Measurements from ENCODE around the gene ANKS3. TPM values are rescaled to one million over a fixed set of nuclear protein-coding genes. Genes with fewer than 3 reads are reported as not detected.

The ANKS3 gene
- total and polyA plus RNA-seq, 2 of the 8 experiments (the other 6 are each of a cell fraction or from before 2014, with no cell fraction given) = 15.5 to 23.9 TPM

GRCh38 chr16:4663465-4663776 is 70.7 kb downstream of the ANKS3 start:
- peaks cover 0 to 2% (median 0%) of the 10 kb centered on the region in 4 experiments; a peak in 3 of 7 replicates for H3K4me1 ChIP-seq (replicated peaks in 1 of 4; ENCODE audit: control insufficient read depth in 3 of 4, insufficient read depth in 4 of 4, low read length in 3 of 4)
- DNase-seq (ENCODE audit: low read depth in 1 of 2, low spot score in 2 of 2) (no peak), FAIRE-seq (no peak)
- CTCF ChIA-PET (ENCODE audit: partially characterized antibody) = interaction anchor here (0.9 to 1.5 kb wide), 2 partner anchors 143 to 153 kb away, joined by 3 read pairs; no protein-coding TSS in a partner anchor
- H3K36me3 ChIP-seq (ENCODE audit: control insufficient read depth in 2 of 4, insufficient read depth in 4 of 4, low read length in 3 of 4) = peaks cover 2 to 17% (median 11%) of the 10 kb centered on the region in 4 experiments; a peak in 6 of 8 replicates
- no peak overlapping the region for H2BK12ac ChIP-seq (ENCODE audit: low read depth, low read length)
- H2AFZ ChIP-seq (ENCODE audit: low read length) = no peak overlapping the region
- peaks cover 0 to 1% of the 10 kb centered on the region in 2 experiments; a peak in 1 of 4 replicates for H3K79me2 ChIP-seq (ENCODE audit: control insufficient read depth in 1 of 2, insufficient read depth in 2 of 2, low read length in 2 of 2)
- peaks cover 15% of the 10 kb centered on the region; the same call in 1 of the 2 replicates for H3K79me1 ChIP-seq (ENCODE audit: low read depth, low read length)
- H2BK15ac ChIP-seq (ENCODE audit: low read length) = no peak overlapping the region
- H3K23me2 ChIP-seq (ENCODE audit: low read depth, low read length) = peaks cover 4% of the 10 kb centered on the region
- H4K91ac ChIP-seq (replicated peaks; ENCODE audit: insufficient read length, low read length) = no peak overlapping the region
- H3K27me3 ChIP-seq (replicated peaks in 1 of 4; ENCODE audit: control insufficient read depth in 3 of 4, extremely low read depth in 1 of 4, insufficient read depth in 3 of 4, low read length in 3 of 4) = no peaks in the 10 kb centered on the region
- H3K27ac ChIP-seq (ENCODE audit: low read depth, low read length) = no peak overlapping the region
- H2AK5ac ChIP-seq (ENCODE audit: low read depth, low read length) = no peak overlapping the region
- no peak overlapping the region for H2BK20ac ChIP-seq (ENCODE audit: low read length)
- H3K4me2 ChIP-seq (ENCODE audit: insufficient read depth in 1 of 2, low read depth in 2 of 2, low read length in 2 of 2) = no peak overlapping the region
- no peak overlapping the region for H3K56ac ChIP-seq (replicated peaks; ENCODE audit: insufficient read length, low read depth, low read length)
- H3K4ac ChIP-seq (replicated peaks; ENCODE audit: insufficient read length, low read depth, low read length) = no peak overlapping the region
- H3K9me3 ChIP-seq (ENCODE audit: insufficient read depth in 2 of 2, low read depth in 1 of 2, low read length in 1 of 2) = no peaks in the 10 kb centered on the region
- WGBS, 2 experiments (ENCODE audit: extremely low coverage in 1 of 2, insufficient coverage in 1 of 2, insufficient read length in 1 of 2, insufficient replicate concordance in 2 of 2, low coverage in 1 of 2, low lambda C conversion rate in 2 of 2, missing lambda C conversion rate in 1 of 2) = 87% methylated on average over 5 of the region's 5 CpGs; no CpG with 5 or more reads in 1 of the 2 experiments
- no peak overlapping the region; the same call in 1 of the 2 replicates for H2BK5ac ChIP-seq (ENCODE audit: low read depth, low read length)
- H4K5ac ChIP-seq (ENCODE audit: insufficient read length, low read depth, low read length) = no peak overlapping the region
- H2BK120ac ChIP-seq (replicated peaks; ENCODE audit: low read depth, low read length) = no peak overlapping the region
- no peak overlapping the region for H3K14ac ChIP-seq (ENCODE audit: insufficient read length)
- POLR2A ChIA-PET (ENCODE audit: partially characterized antibody) = no interaction called here
- no peak overlapping the region for H4K8ac ChIP-seq (ENCODE audit: extremely low read depth, insufficient read depth, low read length)
- no peak overlapping the region for H3K9ac ChIP-seq (replicated peaks in 1 of 4; ENCODE audit: extremely low read depth in 1 of 4, low read depth in 3 of 4, low read length in 3 of 4)
- H4K20me1 ChIP-seq (replicated peaks in 1 of 2; ENCODE audit: control insufficient read depth in 1 of 2, insufficient read depth in 2 of 2, low read length in 2 of 2) = peaks cover 0 to 18% of the 10 kb centered on the region in 2 experiments
- H3K23ac ChIP-seq (ENCODE audit: insufficient read length) = no peak overlapping the region
- no peak overlapping the region for H3K18ac ChIP-seq (ENCODE audit: extremely low read depth, low read length)
- no peak overlapping the region for H3K4me3 ChIP-seq (ENCODE audit: extremely low read depth in 1 of 4, insufficient read depth in 2 of 4, low read depth in 3 of 4, low read length in 4 of 4)
- TF ChIP-seq SIX5 (IDR thresholded peaks at IDR 0.05; ENCODE audit: low read depth, low read length) (no peak), KDM5A (IDR thresholded peaks at IDR 0.05; ENCODE audit: low read length) (no peak), EZH2 (IDR thresholded peaks at IDR 0.05; ENCODE audit: low read depth, low read length, severe bottlenecking) (no peak), NANOG (IDR thresholded peaks at IDR 0.05; ENCODE audit: insufficient read depth, low read depth, low read length, poor library complexity, severe bottlenecking) (no peak), JUND (IDR thresholded peaks at IDR 0.05; ENCODE audit: low read length) (no peak), NRF1 (IDR thresholded peaks at IDR 0.05; ENCODE audit: low read depth, low read length) (no peak), RFX5 (IDR thresholded peaks at IDR 0.05; ENCODE audit: borderline replicate concordance, low read depth, low read length) (no peak), ATF3 (IDR thresholded peaks at IDR 0.05; ENCODE audit: insufficient read depth, low read depth, low read length) (no peak), E2F6 (IDR thresholded peaks at IDR 0.05) (no peak), ASH2L (IDR thresholded peaks at IDR 0.05; ENCODE audit: low read length) (no peak), ZNF274 (IDR thresholded peaks at IDR 0.05; ENCODE audit: borderline replicate concordance, extremely low read depth, low read length) (no peak), TEAD4 (IDR thresholded peaks at IDR 0.05; ENCODE audit: low read depth, low read length) (no peak), PHF8 (conservative IDR thresholded peaks at IDR 0.05; ENCODE audit: low read depth, low read length) (no peak), CREB1 (IDR thresholded peaks at IDR 0.05) (no peak)

All from H1 (cell line).